AML-193 (cell line): ENCODE results near the gene ABHD17A.
"Not testable (repeated sequence)": the region's sequence is repeated elsewhere in the genome, so short reads cannot be mapped to it uniquely, and the experiment has no call there.

Experiments used
- DNase-seq, 2 experiments: peaks; one replicate each; lab custom pipeline; 2025; lab: John Stamatoyannopoulos, UW

ABHD17A gene

GRCh38 chr19:1881393-1882088 is 3.8 kb downstream of the ABHD17A start:
- DNase-seq, result not testable (repeated sequence)

- DNase-seq, result no peak
These were observed 4.5 kb downstream of the ABHD17A start for GRCh38 chr19:1880611-1881392.

- not testable (repeated sequence) for DNase-seq
These were observed 5.3 kb downstream of the ABHD17A start for GRCh38 chr19:1879982-1880381.

- DNase-seq, result not testable (repeated sequence)
These were observed 6.7 kb downstream of the ABHD17A start for GRCh38 chr19:1878583-1878982.

- not testable (repeated sequence) for DNase-seq
These were observed 8.0 kb downstream of the ABHD17A start for GRCh38 chr19:1877280-1877660.

- DNase-seq, result not testable (repeated sequence)
These were observed 8.6 kb downstream of the ABHD17A start for GRCh38 chr19:1876496-1877279.

GRCh38 chr19:1875646-1876495 is 9.4 kb downstream of the ABHD17A start:
- DNase-seq, result peak; percentile 81 to 92

GRCh38 chr19:1875265-1875645 is 10.0 kb downstream of the ABHD17A start:
- DNase-seq, result not testable (repeated sequence)

GRCh38 chr19:1874554-1875185 is 10.6 kb downstream of the ABHD17A start:
- peak; percentile 31 to 43 for DNase-seq

- no peak for DNase-seq
These were observed 11.5 kb downstream of the ABHD17A start for GRCh38 chr19:1873524-1874473.

GRCh38 chr19:1872807-1873523 is 12.3 kb downstream of the ABHD17A start:
- DNase-seq, result no peak

GRCh38 chr19:1871630-1872029 is 13.7 kb downstream of the ABHD17A start:
- DNase-seq, result no peak

GRCh38 chr19:1871140-1871597 is 14.1 kb downstream of the ABHD17A start:
- DNase-seq, result no peak

GRCh38 chr19:1868971-1869370 is 16.3 kb downstream of the ABHD17A start:
- no peak for DNase-seq

- DNase-seq, result no peak
These were observed 18.0 kb downstream of the ABHD17A start for GRCh38 chr19:1867349-1867724.

GRCh38 chr19:1866693-1867348 is 18.5 kb downstream of the ABHD17A start:
- DNase-seq, result no peak

GRCh38 chr19:1865172-1866010 is 19.9 kb downstream of the ABHD17A start:
- DNase-seq, result no peak
